Right forelimb (tissue), 1 donor: ENCODE data around the gene INPP5A.

Experiments
- DNase-seq: peaks from one replicate; pipeline ENCODE4 v3.0.0-alpha.2; 2018

INPP5A gene

GRCh38 chr10:132632851-132633684, 95.5 kb downstream of the INPP5A start:
- no peak for DNase-seq

- no peak for DNase-seq
Observed at GRCh38 chr10:132634241-132634946, 96.8 kb downstream of the INPP5A start.

- no peak for DNase-seq
Observed at GRCh38 chr10:132634947-132635271, 97.3 kb downstream of the INPP5A start.

GRCh38 chr10:132636358-132636757, 98.8 kb downstream of the INPP5A start:
- DNase-seq = no peak

GRCh38 chr10:132637477-132638129, 100.0 kb downstream of the INPP5A start:
- no peak for DNase-seq

- DNase-seq = no peak
Observed at GRCh38 chr10:132638130-132638515, 100.5 kb downstream of the INPP5A start.

GRCh38 chr10:132639470-132639869, 101.9 kb downstream of the INPP5A start:
- no peak for DNase-seq

GRCh38 chr10:132640326-132641125, 102.9 kb downstream of the INPP5A start:
- no peak for DNase-seq

GRCh38 chr10:132641401-132641800, 103.8 kb downstream of the INPP5A start:
- no peak for DNase-seq

- DNase-seq = no peak
Observed at GRCh38 chr10:132641966-132642731, 104.6 kb downstream of the INPP5A start.

- DNase-seq = no peak
Observed at GRCh38 chr10:132642732-132643008, 105.1 kb downstream of the INPP5A start.

GRCh38 chr10:132643709-132644526, 106.3 kb downstream of the INPP5A start:
- no peak for DNase-seq

GRCh38 chr10:132644527-132645246, 107.1 kb downstream of the INPP5A start:
- no peak for DNase-seq

- DNase-seq = no peak
Observed at GRCh38 chr10:132645247-132645530, 107.6 kb downstream of the INPP5A start.

- DNase-seq = no peak
Observed at GRCh38 chr10:132645630-132646442, 108.2 kb downstream of the INPP5A start.

- DNase-seq = no peak
Observed at GRCh38 chr10:132646443-132647097, 109.0 kb downstream of the INPP5A start.

- DNase-seq = no peak
Observed at GRCh38 chr10:132647424-132647823, 109.8 kb downstream of the INPP5A start.

- DNase-seq = no peak
Observed at GRCh38 chr10:132648072-132648850, 110.7 kb downstream of the INPP5A start.
